CD4-positive, alpha-beta memory T cell (primary cell): ENCODE data around the gene SSR1. TPM values are rescaled to one million over a fixed set of nuclear protein-coding genes. Genes with fewer than 3 reads are reported as not detected.

Source experiments
- CTCF ChIA-PET: fragments of 350-600 bp; sonication (Branson Sonifier 250); formaldehyde crosslinking; loops from one replicate; lab custom pipeline; 2021; ENCODE audit warnings: inconsistent platforms; ENCODE audit not compliant: partially characterized antibody; lab: Charles Lee
- POLR2A ChIA-PET: fragments of 350-600 bp; sonication (Branson Sonifier 250); formaldehyde crosslinking; loops from one replicate; lab custom pipeline; 2021; ENCODE audit not compliant: partially characterized antibody; lab: Charles Lee
- DNase-seq, 5 donors: peaks; one replicate each; pipeline versions ENCODE4 v3.0.0 to v3.0.0-alpha.2; 2020 to 2022; ENCODE audit warnings: mixed read lengths in 1 of 5
- H3K27ac ChIP-seq: one replicate; pipeline ENCODE4 v1.7.0; 2013; ENCODE audit warnings: low read depth, low read length
- H3K27me3 ChIP-seq: 2 replicates; pipeline ENCODE4 v1.7.0; 2013; ENCODE audit warnings: mild to moderate bottlenecking, low read length, moderate library complexity; ENCODE audit not compliant: insufficient read depth
- H3K36me3 ChIP-seq: 2 replicates; pipeline ENCODE4 v1.7.0; 2013; ENCODE audit warnings: mild to moderate bottlenecking, low read length, moderate library complexity; ENCODE audit not compliant: insufficient read depth
- H3K4me1 ChIP-seq: 2 replicates; pipeline ENCODE4 v1.7.0; 2013; ENCODE audit warnings: mild to moderate bottlenecking, low read length, moderate library complexity; ENCODE audit not compliant: insufficient read depth
- H3K4me3 ChIP-seq, 2 donors: one replicate each; pipeline ENCODE4 v1.7.0; 2013; ENCODE audit warnings: low read length in 2 of 2, mild to moderate bottlenecking in 1 of 2
- H3K9me3 ChIP-seq, 2 donors: one replicate each; pipeline ENCODE4 v1.7.0; 2013; ENCODE audit warnings: low read length in 2 of 2, control low read depth in 1 of 2; ENCODE audit not compliant: control insufficient read depth in 1 of 2
- H3K27ac Mint-ChIP-seq, 7 donors: one replicate each; pipeline ENCODE4 v1.8.0; 2020 to 2021; ENCODE audit warnings: mixed read lengths in 7 of 7, mild to moderate bottlenecking in 6 of 7, inconsistent platforms in 3 of 7, moderate library complexity in 3 of 7
- H3K27me3 Mint-ChIP-seq, 2 donors: one replicate each; pipeline ENCODE4 v1.8.0; 2020 to 2021; ENCODE audit warnings: mixed read lengths in 2 of 2
- H3K36me3 Mint-ChIP-seq, 2 donors: one replicate each; pipeline ENCODE4 v1.8.0; 2020 to 2021; ENCODE audit warnings: mixed read lengths in 2 of 2, inconsistent platforms in 1 of 2, mild to moderate bottlenecking in 1 of 2
- H3K4me1 Mint-ChIP-seq, 4 donors: one replicate each; pipeline ENCODE4 v1.8.0; 2020 to 2021; ENCODE audit warnings: mixed read lengths in 4 of 4, mild to moderate bottlenecking in 1 of 4
- H3K4me3 Mint-ChIP-seq, 8 donors: one replicate each; pipeline ENCODE4 v1.8.0; 2020 to 2021; ENCODE audit warnings: mixed read lengths in 8 of 8, mild to moderate bottlenecking in 7 of 8, moderate library complexity in 6 of 8, inconsistent platforms in 3 of 8
- H3K9me3 Mint-ChIP-seq, 8 donors: one replicate each; pipeline ENCODE4 v1.8.0; 2020 to 2021; ENCODE audit warnings: mixed read lengths in 8 of 8, mild to moderate bottlenecking in 5 of 8, inconsistent platforms in 3 of 8, moderate library complexity in 1 of 8
- intact Hi-C: fragments of 100-400 bp; cut with micrococcal nuclease; formaldehyde crosslinking; loops from one replicate; pipeline ENCODE4 v1.15.1; 2023
- polyA plus RNA-seq, 2 donors: library from polyadenylated mRNA; unstranded; fragments of 300-500 nt; fragmentation: Illumina TruSeq; gene quantifications; one replicate each; pipeline ENCODE4 v1.2.3, GENCODE V29; 2021
- total RNA-seq, 2 experiments: library from RNA; stranded (reverse); gene quantifications; one replicate each; pipeline ENCODE4 v1.2.3, GENCODE V29; 2021

SSR1 gene
- total and polyA plus RNA-seq, 4 experiments from 2014 or later = 150 to 232 (median 168) TPM

GRCh38 chr6:7311917-7312615 lies 933 bp downstream of the SSR1 start:
- CTCF ChIA-PET = interaction anchor here (0.6 to 1.5 kb wide), 2 partner anchors 39 to 78 kb away, joined by 3 to 4 read pairs; partner anchors contain the start of genes CAGE1 and RIOK1
- peaks cover 61% of the 10 kb centered on the region for H3K4me1 ChIP-seq
- Mint-ChIP-seq H3K4me1 (peaks cover 37 to 67% (median 51%) of the 10 kb centered on the region in 4 donors), H3K9me3 (no peaks in the 10 kb centered on the region), H3K27ac (peak overlapping the region; percentile 53 to 98 (median 95)), H3K36me3 (peaks cover 19 to 35% of the 10 kb centered on the region in 2 donors), H3K27me3 (no peaks in the 10 kb centered on the region), H3K4me3 (peak overlapping the region; percentile 91 to 100 (median 96))
- H3K9me3 ChIP-seq = no peaks in the 10 kb centered on the region
- H3K27me3 ChIP-seq = no peaks in the 10 kb centered on the region
- peak in 3 of 5 donors; percentile 3 to 28 (median 16) for DNase-seq
- intact Hi-C loops = loop anchor here (10.0 kb wide), 1 partner anchor 1123 kb away; the partner anchor contains the start of gene SLC35B3
- POLR2A ChIA-PET = interaction anchor here (0.7 to 3.6 kb wide), 2 partner anchors 77 to 791 kb away, joined by 3 to 37 read pairs; partner anchors contain the start of genes CAGE1, EEF1E1 and RIOK1
- peak overlapping the region; percentile 95 to 97 for H3K4me3 ChIP-seq
- H3K27ac ChIP-seq = peak overlapping the region; percentile 77
- peaks cover 19% of the 10 kb centered on the region for H3K36me3 ChIP-seq

GRCh38 chr6:7311176-7311575 lies 1.8 kb downstream of the SSR1 start:
- Histone ChIP-seq H3K4me3 (no peak overlapping the region), H3K4me1 (peaks cover 63% of the 10 kb centered on the region), H3K36me3 (peaks cover 22% of the 10 kb centered on the region), H3K27ac (no peak overlapping the region), H3K27me3 (no peaks in the 10 kb centered on the region), H3K9me3 (no peaks in the 10 kb centered on the region)
- Mint-ChIP-seq H3K9me3 (no peaks in the 10 kb centered on the region), H3K36me3 (peaks cover 19 to 39% of the 10 kb centered on the region in 2 donors), H3K27me3 (no peaks in the 10 kb centered on the region), H3K4me1 (peaks cover 39 to 69% (median 54%) of the 10 kb centered on the region in 4 donors), H3K4me3 (peak overlapping the region; percentile 14 to 77 (median 72)), H3K27ac (peak overlapping the region in 5 of 7 donors; percentile 37 to 78 (median 55))
- ChIA-PET CTCF (interaction anchor here (1.5 kb wide), 1 partner anchor 79 kb away, joined by 4 read pairs; the partner anchor contains the start of genes CAGE1 and RIOK1), POLR2A (no interaction called here)
- no peak for DNase-seq
- intact Hi-C loops = loop anchor here (10.0 kb wide), 1 partner anchor 1124 kb away; the partner anchor contains the start of gene SLC35B3

GRCh38 chr6:7309050-7309449 lies 3.9 kb downstream of the SSR1 start:
- Mint-ChIP-seq H3K36me3 (peaks cover 33 to 56% of the 10 kb centered on the region in 2 donors), H3K27ac (peak overlapping the region in 5 of 7 donors; percentile 6 to 53 (median 37)), H3K4me1 (peaks cover 46 to 78% (median 61%) of the 10 kb centered on the region in 4 donors), H3K4me3 (peak overlapping the region in 2 of 8 donors; percentile 7 to 25), H3K27me3 (no peaks in the 10 kb centered on the region), H3K9me3 (no peaks in the 10 kb centered on the region)
- intact Hi-C loops = no loop called here
- no peaks in the 10 kb centered on the region for H3K27me3 ChIP-seq
- no peaks in the 10 kb centered on the region for H3K9me3 ChIP-seq
- POLR2A ChIA-PET = no interaction called here
- no peak overlapping the region for H3K4me3 ChIP-seq
- peaks cover 63% of the 10 kb centered on the region for H3K4me1 ChIP-seq
- peaks cover 36% of the 10 kb centered on the region for H3K36me3 ChIP-seq
- no peak for DNase-seq
- no peak overlapping the region for H3K27ac ChIP-seq
- CTCF ChIA-PET = no interaction called here

GRCh38 chr6:7307533-7307932 lies 5.5 kb downstream of the SSR1 start:
- no peaks in the 10 kb centered on the region for H3K9me3 Mint-ChIP-seq
- Histone ChIP-seq H3K4me3 (no peak overlapping the region), H3K27me3 (no peaks in the 10 kb centered on the region), H3K36me3 (peaks cover 42% of the 10 kb centered on the region), H3K27ac (no peak overlapping the region), H3K9me3 (no peaks in the 10 kb centered on the region), H3K4me1 (peaks cover 55% of the 10 kb centered on the region)
- intact Hi-C loops = no loop called here
- no peak for DNase-seq
- ChIA-PET CTCF (no interaction called here), POLR2A (no interaction called here)
- no peaks in the 10 kb centered on the region for H3K27me3 Mint-ChIP-seq
- peak overlapping the region in 1 of 8 donors; percentile 16 for H3K4me3 Mint-ChIP-seq
- peaks cover 44 to 73% (median 55%) of the 10 kb centered on the region in 4 donors for H3K4me1 Mint-ChIP-seq
- peaks cover 38 to 63% of the 10 kb centered on the region in 2 donors for H3K36me3 Mint-ChIP-seq
- H3K27ac Mint-ChIP-seq = peak overlapping the region in 2 of 7 donors; percentile 10 to 68

GRCh38 chr6:7304821-7305220 lies 8.2 kb downstream of the SSR1 start:
- Histone ChIP-seq H3K4me1 (peaks cover 30% of the 10 kb centered on the region), H3K27ac (no peak overlapping the region), H3K27me3 (no peaks in the 10 kb centered on the region), H3K4me3 (no peak overlapping the region), H3K36me3 (peaks cover 64% of the 10 kb centered on the region), H3K9me3 (no peaks in the 10 kb centered on the region)
- Mint-ChIP-seq H3K27me3 (no peaks in the 10 kb centered on the region), H3K9me3 (no peaks in the 10 kb centered on the region), H3K4me3 (peak overlapping the region in 2 of 8 donors; percentile 10 to 32), H3K4me1 (peaks cover 36 to 59% (median 46%) of the 10 kb centered on the region in 4 donors), H3K36me3 (peaks cover 57 to 80% of the 10 kb centered on the region in 2 donors), H3K27ac (peak overlapping the region in 3 of 7 donors; percentile 31 to 71 (median 39))
- CTCF ChIA-PET = interaction anchor here (1.1 kb wide), 1 partner anchor 29 kb away, joined by 3 read pairs; no protein-coding TSS in a partner anchor
- intact Hi-C loops = no loop called here
- POLR2A ChIA-PET = interaction anchor here (2.0 kb wide), 1 partner anchor 85 kb away, joined by 4 read pairs; the partner anchor contains the start of genes CAGE1 and RIOK1
- no peak for DNase-seq

GRCh38 chr6:7301702-7302101 lies 11.3 kb downstream of the SSR1 start:
- CTCF ChIA-PET = no interaction called here
- H3K4me1 Mint-ChIP-seq = peaks cover 20 to 37% (median 26%) of the 10 kb centered on the region in 4 donors

GRCh38 chr6:7300926-7301325 lies 12.1 kb downstream of the SSR1 start:
- intact Hi-C loops = no loop called here
- H3K9me3 Mint-ChIP-seq = no peaks in the 10 kb centered on the region
- no peaks in the 10 kb centered on the region for H3K27me3 Mint-ChIP-seq
- peaks cover 20 to 37% (median 27%) of the 10 kb centered on the region in 4 donors for H3K4me1 Mint-ChIP-seq
- no peak overlapping the region for H3K4me3 Mint-ChIP-seq
- peaks cover 61 to 80% of the 10 kb centered on the region in 2 donors for H3K36me3 Mint-ChIP-seq
- POLR2A ChIA-PET = no interaction called here
- Histone ChIP-seq H3K4me3 (no peak overlapping the region), H3K27ac (no peak overlapping the region), H3K27me3 (no peaks in the 10 kb centered on the region), H3K9me3 (no peaks in the 10 kb centered on the region), H3K36me3 (peaks cover 67% of the 10 kb centered on the region), H3K4me1 (peaks cover 4% of the 10 kb centered on the region)
- H3K27ac Mint-ChIP-seq = no peak overlapping the region
- no peak for DNase-seq
- CTCF ChIA-PET = interaction anchor here (1.6 kb wide), 1 partner anchor 26 kb away, joined by 3 read pairs; no protein-coding TSS in a partner anchor

More at GRCh38 chr6:7301702-7302101, 11.3 kb downstream of the SSR1 start:
- no peaks in the 10 kb centered on the region for H3K9me3 Mint-ChIP-seq
- Histone ChIP-seq H3K27ac (no peak overlapping the region), H3K27me3 (no peaks in the 10 kb centered on the region), H3K36me3 (peaks cover 67% of the 10 kb centered on the region), H3K4me3 (no peak overlapping the region), H3K4me1 (peaks cover 4% of the 10 kb centered on the region), H3K9me3 (no peaks in the 10 kb centered on the region)
- POLR2A ChIA-PET = no interaction called here
- no peak overlapping the region for H3K4me3 Mint-ChIP-seq
- peaks cover 55 to 77% of the 10 kb centered on the region in 2 donors for H3K36me3 Mint-ChIP-seq
- intact Hi-C loops = no loop called here
- no peaks in the 10 kb centered on the region for H3K27me3 Mint-ChIP-seq
- DNase-seq = no peak
- peak overlapping the region in 2 of 7 donors; percentile 26 to 32 for H3K27ac Mint-ChIP-seq
